Eye (tissue), 1 donor: ENCODE results near the gene ENDOU.

ENCODE experiments used
- DNase-seq: peaks from one replicate; pipeline ENCODE4 v3.0.0-alpha.2; 2015

The ENDOU gene

DNA sequence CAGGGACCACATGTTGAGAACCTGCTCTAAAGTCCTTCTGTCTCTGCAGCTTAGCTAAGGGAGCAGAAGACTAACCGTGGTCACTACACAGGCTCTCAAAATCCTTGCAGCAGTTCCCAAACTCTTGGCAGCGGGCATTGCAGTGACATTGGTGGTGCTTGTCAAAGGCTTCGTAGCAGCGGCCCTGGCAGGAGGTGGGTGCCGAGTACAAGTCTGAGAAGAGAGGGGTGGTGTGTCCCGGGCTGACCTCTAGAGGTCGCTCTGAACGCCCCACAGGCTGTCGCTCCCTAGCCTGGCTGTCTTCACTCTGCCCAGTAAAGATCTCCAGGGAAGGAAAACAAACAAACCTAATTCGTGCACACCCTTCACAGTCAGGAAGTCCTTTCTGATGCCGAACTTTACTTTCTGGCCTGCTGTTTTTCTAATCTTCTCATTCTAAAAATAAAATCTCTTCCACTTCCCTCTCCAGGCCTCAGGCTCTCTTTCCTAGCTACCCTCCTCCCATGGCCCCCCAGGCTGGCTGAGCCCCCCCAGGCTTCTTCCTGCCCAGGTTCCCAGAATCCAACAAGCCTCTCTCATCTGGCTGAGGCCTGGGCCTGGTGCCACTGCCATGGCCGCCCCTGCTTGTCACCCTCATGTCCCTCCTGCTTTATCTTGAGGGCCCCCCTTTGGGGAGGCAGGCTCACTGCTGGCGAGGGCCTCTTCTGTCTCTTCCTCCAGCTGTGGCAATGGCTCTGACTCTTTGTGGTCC lies 7.7 kb downstream of the ENDOU start:
- DNase-seq, result peak; percentile 85

DNA sequence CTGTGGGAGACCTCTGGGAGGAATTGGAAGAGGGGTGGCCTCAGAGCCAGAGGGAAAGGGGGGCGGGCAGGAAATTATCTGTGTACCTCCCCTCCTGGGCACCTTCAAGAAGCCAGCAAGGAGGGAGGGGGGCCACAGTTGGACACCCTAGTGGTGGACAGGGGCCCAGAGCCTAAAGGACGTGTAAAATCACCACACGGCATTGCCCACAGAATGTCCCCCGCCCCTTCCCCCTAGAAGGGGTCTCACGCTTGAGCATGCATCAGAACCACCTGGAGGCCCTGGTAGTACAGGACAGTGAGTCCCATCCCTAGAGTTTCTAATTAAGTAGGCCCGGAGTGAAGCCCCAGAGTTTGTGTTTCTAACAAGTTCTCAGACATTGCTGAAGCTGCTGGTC lies 8.2 kb downstream of the ENDOU start:
- no peak for DNase-seq

DNA sequence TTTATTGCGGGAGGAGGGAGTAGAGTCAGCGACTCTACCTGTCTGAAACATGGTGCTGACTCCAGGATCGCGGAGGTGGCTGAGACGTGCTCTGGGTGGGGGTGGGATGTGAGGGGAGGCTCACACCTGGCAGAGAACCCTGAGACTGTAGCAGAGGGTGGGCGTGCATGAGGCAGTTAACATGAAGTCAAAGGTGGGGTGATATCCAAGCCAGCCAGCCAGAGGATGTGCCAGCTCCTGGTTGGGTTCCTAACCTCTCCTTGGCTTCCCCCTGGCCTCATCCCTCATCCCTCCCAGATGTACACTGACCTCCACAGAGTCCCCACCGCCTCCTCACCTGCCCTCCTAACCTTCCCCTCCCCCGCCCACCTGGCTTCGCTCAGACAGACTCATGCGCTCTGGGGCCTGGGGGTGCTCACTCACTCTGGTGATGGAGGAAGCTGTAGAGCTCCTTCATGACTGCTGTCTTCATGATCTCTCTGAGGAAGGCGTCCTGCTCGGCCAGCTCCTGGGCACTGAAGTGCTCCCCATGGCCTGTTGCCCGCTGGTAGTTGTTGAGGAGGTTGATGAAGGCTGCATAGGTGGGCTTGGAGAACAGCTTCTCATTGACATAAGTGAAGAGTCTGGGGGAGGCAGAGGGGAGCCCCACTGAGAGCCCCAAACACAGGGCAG lies 9.3 kb downstream of the ENDOU start:
- DNase-seq, result no peak

DNA sequence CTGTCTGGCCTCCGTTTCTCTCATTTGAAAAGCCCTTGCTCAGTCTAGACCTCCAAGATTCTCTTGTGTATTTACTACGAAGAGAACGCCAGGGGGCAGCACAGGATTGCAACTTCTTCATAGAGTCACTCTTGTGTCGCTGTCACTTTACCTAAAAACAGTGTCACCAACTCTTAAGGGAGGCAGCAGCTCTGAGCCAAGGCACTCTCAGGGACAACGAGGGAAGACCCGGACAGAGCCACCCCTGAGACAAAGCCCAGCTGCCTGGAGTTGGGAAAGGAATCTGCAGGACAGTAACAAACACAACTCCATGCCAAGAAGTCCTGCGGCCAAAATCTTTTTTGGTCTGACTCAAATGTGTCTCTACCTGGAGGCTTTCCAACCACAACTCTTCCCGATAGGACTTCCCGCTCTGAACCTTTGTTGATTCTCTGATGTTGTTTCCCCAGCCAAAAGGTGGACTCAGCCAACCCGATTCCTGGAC lies 9.9 kb downstream of the ENDOU start:
- peak; percentile 93 for DNase-seq

DNA sequence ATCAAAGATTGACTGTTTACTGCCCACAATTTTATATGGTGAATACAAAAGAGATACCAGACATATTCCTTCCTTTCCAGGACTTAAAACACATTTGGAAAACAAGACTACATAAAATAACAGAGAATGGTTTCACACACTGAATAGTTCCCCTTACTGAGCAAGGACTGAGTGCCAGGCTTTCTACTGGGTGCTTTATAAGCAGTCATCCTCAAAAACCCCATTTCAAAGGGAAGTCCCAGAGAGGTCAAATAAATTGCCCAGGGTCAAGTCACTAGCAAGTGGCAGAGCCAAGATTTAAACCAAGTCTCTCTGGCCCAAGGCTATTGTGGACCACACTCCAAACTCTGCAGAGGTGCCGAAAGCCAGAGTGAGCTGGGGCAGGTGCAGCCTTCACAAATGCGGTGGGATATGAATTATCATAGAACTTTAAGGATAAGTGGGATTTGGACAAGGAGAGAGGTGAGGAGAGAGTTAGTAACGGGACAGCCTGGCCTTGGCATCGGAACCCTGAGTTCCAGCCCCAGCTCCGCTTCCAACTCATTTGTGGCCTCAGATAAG lies 10.4 kb downstream of the ENDOU start:
- no peak for DNase-seq

DNA sequence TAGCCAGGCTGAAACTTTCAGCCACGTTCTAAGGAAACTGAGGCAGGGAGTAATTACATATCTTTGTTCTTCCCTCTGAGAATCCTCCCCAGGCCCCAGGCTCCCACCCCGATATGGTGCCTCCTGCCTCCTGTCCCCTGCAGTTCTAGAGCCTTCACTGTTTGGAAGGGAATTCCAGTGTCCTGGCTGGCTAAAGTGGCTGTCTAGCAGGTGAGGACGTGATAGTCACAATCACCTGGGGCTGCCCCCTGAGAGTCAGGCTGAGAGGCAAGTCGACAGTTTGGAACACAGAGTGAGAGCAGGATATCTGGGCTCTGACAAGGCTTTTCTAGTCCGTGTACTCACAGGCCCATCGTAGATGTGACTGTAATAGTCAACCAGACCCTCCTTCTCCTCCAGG lies 13.1 kb downstream of the ENDOU start:
- no peak for DNase-seq

DNA sequence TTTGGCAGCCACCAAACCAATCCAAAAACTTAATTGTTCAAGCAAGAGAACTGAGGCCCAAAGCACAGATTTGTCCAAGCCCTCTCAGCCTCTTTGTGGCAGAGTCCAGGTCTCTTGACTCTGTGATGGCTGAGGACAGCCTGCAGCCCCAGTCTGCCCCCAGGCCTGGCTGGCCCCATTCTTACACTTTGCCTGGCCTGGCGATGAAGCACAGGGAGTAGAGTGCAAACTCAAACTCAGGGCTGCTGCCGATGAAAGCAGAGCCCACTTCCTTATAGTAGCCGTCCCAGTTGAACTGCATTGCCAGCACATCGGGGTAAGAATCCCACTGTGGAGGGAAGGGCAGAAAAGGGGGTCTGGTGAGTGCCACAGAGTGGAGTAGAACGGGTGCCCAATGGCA lies 13.8 kb downstream of the ENDOU start:
- no peak for DNase-seq

DNA sequence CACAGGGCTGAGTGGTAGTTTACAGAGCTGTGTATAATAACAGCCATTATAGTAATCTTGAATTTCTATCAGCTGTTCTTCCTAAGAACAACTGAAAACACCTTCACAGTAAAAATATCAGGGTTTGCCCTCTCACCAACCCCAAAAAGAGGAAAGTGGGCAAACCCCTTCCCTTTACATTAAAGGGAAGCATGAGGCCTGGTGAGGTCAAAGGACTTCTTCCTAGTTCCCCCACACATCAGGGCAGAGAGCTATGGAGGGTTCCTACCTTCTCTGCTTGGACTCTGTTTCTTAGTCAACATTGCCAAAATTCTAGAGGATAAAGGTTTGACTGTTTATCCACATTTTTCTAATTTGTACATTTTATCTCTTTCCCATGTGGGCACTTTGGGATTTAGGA lies 15.0 kb downstream of the ENDOU start:
- no peak for DNase-seq

DNA sequence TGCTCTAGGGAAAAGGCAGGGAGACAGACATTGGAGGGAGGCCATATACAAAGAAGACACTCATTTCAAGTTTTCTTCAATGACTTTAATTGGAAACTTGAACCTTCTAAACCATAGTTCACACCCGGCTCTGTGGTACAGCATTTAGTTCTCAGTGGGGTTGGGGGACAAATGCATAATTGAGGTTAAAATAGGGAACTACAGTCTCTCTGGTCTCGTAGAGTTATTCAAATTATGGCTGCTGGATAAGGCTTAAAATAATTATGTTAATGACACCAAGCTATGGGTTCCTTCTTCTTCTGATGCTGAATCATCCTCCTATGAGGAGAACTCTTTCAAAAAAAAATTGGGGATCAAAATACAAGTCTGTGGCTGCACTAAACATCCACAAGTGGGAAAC lies 15.6 kb downstream of the ENDOU start:
- DNase-seq, result no peak

DNA sequence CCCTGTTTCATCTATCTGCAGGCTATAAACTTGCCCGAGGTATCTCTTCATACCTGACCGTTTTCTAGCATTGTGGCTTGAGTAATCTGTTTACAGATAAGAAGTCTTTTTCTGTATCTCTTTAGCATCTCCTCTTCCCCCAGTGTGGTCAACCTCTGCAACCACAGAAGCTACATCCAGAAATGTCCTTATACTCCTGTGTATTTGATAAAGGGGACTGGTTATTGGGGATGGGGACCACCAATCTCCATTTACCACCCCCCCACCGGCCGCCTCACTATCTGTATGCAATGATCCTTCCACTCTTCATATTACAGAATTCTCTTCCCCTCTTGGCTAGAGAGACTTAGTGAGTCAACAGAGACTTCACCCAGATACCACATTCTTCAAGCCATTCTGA lies 16.1 kb downstream of the ENDOU start:
- no peak for DNase-seq

DNA sequence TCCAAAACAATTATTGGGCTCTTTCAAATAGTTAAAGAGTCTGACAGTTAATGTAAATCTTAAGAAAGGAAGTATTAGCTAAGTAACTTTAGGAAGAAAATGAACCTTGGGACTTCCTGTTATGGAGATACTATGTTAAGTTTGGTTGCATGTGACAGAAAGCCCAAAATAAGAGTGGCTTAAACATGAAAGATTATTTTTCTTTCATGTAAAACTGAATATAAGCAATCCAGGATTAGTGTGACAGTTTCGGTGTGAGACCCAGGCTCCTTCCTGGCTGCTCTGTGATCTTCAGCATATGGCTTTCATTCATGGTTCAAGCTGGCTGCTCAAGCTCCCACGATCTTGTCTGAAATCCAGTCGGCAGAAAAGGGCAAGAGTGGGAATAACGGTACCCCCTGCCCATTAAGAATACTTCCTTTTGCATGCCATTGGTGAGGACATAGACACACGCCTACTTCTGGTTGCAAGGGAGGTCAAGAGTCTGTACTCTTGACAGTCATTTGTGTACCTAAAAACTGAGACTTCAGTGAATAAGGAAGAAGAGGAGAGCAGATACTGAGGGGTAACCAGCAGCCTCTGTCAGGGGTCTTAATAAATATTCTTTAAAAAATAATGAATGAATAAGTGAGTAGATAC lies 17.3 kb downstream of the ENDOU start:
- DNase-seq, result no peak

DNA sequence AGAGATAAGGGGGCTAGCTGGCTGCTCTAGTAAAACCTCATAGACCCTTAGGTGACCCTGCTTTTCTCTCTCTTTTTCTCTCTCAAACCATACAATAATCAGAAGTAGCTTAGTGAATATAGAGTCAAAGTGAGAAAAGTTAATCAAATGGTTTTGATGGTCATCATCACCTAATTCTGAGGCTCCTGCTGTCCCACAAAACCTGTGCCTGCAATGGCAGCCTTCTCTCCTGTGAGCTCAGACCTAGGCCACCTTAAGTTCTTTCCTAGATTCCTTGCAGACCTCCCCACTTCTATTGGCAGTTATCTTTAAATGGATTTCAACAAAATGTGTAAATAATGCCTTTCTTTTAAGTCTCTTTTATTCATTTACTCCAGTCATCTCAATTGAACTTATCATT lies 17.9 kb downstream of the ENDOU start:
- DNase-seq, result no peak

DNA sequence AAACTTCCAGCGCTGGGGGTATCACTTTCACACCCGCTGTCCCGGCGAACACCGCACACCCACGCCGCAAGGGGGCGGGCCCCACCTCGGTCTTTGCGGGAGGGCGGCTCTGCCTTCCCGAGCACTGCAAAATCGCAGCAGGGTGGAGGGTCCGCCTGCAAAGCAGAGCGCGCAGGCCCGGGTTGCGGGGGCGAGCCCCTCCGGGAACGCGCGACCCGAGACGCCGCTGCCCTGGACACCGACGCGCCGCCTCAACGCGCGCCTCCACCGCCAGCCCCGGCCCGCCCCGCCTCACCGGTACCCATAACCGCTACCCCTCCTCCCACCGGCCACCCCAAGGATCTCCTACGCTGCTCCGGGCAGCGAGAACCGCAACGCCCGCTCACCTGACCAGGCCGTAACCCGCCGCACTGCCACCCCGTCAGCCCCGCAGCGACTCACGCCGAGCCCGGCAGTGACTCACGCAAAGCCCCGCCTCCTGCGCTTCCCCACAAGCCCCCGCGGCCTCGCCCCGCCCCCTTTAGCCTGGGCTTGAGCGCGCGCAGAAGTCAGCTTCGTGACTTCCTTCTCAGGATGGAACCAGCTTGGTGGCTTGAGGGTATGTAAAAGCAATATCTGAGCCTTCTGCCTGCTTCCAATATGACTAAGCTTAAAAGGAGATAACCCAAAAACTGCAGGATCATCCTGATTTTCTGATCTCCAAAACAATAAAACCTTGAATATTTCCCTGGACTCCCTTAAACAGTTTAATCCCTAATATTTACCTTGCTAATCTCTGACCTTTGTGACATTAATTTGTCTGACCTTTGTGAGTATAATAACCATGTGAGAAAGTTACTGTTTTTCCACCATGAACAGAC lies 19.5 kb downstream of the ENDOU start, which contains the start of gene RPAP3:
RPAP3 (minus strand) TSS at position 465 of the 860 bp plus-strand sequence. CDS start 3,190 bp downstream, outside the sequence.
- DNase-seq, result peak; percentile 97

DNA sequence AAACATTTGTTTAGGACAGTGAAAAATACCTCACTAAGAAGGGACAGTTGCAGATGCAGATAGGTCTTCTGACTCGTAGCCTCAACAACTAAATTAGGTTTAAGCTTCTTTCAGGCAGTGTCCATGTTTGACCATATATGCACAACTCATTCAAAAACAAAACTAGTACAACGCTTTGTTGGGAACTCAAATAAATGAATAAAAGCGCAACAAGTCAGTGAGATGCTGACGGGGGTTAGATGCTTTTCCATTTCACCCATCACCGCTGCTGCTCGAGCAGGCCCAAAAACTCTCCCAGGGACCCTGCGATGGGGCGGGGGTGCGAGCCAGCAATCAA lies 20.1 kb downstream of the ENDOU start:
- DNase-seq, result no peak

DNA sequence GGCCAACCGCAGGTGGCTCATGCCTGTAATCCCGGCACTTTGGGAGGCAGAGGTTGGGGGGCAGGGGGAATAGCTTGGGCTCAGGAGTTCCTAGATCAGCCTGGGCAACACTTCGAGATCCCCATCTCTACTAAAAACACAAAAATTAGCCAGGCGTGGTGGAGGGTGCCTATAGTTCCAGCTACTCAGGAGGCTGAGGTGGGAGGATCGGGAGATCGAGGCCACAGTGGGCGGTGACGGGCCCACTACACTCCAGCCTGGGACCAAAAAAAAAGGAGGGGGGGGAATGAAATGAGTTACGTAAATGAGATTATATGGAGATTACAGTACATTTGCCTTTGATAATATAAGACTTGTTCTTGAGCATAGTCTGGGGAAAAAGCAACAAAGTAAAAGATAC lies 20.6 kb downstream of the ENDOU start:
- DNase-seq, result no peak

DNA sequence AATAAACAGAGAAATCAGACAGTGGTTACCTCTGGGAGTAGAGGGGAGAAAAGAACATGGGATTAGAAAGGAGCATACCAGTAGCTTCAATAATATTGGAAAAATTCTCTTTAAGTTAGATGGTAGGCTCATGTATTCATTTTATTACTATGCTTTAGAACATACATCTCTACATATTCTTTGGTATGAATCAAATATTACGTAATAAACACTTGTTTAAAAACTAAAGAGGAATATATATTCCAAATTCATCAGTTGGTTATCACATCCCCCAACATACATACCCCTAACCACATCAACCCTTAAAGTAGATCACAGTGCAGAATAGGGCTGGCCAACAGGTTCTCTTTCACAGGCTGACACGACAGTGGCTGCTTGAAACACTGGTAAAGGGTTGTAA lies 25.0 kb downstream of the ENDOU start:
- no peak for DNase-seq

DNA sequence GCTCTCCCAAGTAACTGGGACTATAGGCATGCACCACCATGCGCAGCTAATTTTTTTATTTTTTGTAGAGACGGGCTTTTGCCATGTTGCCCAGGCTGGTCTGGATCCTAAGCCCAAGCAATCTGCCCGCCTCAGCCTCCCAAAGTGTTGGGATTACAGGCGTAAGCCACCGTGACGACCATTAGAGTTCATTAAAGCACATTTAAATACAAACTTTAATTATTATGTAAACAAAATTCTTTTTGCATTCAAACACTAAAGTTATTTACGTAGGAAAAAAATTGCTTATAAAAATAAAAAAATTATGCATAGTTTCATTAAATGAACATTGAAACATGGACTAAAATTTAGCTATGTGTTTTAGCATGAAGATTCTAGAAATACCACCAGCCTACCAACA lies 26.7 kb downstream of the ENDOU start:
- DNase-seq, result no peak

DNA sequence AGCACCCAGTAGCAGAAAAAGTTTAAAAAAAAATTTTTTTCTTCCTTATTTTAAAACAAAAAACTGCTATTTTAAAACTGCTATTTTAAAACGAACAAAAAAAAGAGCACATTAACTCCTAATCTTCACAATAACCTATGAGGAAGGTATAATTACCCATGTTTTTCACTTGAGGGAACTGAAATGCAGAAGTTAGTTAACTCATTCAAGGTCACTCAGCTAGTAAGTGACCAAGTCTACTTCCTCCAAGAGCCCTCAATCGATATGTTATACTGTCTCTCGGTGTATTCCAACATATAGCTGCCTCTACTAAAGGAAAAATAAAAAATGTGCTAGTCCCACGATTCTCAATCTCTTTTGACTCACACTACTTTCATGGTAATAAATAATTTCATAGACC lies 27.2 kb downstream of the ENDOU start:
- no peak for DNase-seq

DNA sequence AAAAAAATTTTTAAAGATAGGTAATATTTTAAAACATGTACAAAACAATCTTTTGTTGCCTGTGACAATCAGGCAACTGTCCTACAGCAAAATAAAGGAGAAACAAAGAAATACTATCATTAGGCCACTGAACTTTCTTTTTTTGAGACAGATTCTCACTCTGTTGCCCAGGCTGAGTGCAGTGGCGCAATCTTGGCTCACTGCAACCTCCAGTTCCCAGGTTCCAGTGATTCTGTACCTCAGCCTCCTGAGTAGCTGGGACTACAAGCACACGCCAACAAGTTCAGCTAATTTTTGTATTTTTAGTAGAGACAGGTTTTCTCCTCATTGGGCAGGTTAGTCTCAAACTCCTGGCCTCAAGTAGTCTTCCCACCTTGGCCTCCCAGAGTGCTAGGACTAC lies 36.1 kb downstream of the ENDOU start:
- no peak for DNase-seq

DNA sequence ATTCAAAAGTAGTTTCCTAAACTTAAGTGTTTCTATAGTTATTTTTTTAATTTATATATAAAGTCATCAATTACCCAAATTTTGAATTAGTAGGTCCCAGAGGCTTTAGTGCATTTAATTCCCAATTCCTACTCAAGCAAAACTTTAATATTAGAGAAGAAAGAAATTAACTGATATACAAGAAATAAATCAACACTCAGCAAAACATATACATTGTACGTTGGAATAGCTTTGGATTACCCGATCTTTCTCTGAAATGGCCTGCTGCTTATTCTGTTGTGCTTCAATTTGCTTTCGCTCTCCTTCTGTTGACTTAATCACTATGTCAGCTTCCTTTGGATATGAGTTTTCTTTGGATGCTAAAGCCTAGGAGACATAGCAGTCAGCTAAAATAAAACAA lies 37.7 kb downstream of the ENDOU start:
- DNase-seq, result no peak

DNA sequence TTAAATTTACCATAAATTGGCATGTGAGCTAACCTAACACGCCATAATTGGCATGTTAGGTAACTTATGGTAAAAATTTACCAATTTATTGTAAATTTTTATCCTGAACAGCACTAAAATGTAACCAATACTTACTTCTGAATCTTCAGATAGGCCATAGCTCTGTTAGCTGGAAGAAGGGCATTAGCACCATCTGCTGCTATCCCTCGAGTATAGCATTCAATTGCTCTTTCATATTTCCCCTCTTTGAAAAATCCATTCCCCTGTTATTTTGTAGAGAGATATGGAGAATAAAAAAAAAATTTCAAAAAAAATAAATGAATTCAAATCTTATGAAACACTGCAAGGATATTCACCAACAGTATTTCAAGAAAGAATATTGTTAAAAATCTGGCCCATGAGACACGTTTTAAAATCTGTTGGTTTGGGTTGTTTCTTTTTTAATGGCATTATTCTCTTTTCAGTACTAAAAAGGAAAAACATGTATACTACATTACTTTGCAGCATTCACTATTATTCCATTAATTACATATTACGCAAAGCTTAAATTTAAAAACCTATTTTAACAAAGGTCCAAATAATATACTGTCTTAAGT lies 38.5 kb downstream of the ENDOU start:
- DNase-seq, result peak; percentile 75

DNA sequence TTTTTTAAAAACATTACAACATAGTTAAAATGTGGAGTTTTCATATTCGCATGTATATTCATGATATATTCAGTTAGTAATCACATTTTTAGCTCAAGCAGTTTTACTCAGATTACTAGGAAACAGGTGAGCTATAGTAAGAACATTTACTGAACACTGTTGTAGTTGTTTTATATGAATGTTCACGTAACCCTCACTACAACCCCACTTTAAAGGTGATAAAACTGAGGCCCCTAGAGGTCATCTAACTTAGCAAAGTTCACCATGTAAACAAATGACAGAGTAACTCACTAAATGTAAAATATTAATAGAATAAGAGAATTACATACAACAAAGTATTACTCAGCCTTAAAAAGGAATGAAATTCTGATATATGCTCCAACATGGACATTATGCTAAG lies 45.5 kb downstream of the ENDOU start:
- no peak for DNase-seq
